GM18511 (cell line): ENCODE measurements around the gene TEKT5.
"Not testable (repeated sequence)": the region's sequence is repeated elsewhere in the genome, so short reads cannot be mapped to it uniquely, and the experiment has no call there.

Experiments used
- ATAC-seq: cut with Tn5 transposase; IDR thresholded peaks from one replicate; pipeline ENCODE4 v1.9.1; 2021; ENCODE audit warnings: mild to moderate bottlenecking, moderate library complexity; ENCODE audit not compliant: unreplicated experiment

The TEKT5 gene

DNA sequence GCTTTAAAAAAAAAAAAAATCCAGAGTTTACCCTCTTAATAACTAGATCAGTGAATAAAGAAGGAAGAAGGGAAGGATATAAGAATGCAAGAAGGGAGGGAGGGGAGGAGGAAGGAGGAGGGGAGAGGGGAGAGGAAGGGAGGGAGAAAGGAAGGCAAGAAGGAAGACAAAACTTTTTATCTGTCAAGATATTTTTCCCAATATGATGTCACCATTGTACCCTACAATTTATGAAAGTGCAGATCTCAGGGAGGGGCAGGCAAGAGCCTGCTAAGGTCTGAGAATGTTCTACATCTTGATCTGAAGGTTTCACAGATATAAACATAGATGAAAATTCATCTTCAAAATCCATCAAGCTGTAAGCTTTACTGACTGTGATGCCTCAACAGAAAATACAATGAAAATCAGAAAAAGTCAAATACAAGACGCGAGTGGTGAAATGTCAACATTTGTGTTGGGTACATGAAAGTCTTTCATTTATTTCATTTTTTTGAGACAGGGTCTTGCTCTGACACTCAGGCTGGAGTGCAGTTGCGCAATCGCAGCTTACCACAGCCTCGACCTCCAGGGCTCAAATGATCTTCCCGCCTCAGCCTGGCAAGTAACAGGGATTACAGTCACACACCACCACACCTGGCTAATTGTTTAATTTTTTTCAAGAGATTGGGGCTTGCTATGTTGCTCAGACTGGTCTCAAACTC is 57.2 kb downstream of the TEKT5 start:
- ATAC-seq: no peak

DNA sequence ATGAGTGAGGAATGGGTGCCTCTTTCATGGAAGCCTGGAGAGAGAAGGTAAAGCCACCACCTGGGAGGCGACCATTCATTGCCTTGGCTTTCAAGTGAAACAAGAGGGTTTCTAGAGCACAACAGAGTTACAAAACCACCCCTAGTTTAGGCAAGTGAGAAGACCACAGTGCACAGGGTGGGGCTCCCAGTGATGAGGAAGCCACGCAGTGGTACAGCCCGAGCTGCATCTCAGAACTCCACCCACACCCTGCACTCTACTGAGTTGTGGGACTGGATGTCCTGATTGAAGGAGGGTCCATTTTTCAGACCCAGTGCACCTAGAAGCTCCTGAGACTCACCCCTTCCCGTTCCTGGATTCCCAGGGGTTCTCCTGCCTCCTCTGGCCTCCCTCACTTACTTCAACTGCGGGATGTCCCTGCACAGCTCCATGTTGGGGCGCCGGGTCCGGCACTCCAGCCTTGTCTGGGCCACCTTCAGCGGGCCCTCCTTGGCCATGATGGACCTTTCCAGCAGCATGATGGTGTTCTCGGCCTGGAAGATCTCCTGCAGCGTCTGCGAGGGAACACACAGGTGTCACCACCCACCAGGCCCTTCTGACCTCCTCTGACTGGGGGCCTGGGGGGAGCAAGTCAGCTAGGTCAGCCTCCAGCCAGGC is 59.2 kb downstream of the TEKT5 start:
- ATAC-seq: no peak

- ATAC-seq: not testable (repeated sequence)
Observed at GRCh38 chr16:10633429-10633828, 61.3 kb downstream of the TEKT5 start.

DNA sequence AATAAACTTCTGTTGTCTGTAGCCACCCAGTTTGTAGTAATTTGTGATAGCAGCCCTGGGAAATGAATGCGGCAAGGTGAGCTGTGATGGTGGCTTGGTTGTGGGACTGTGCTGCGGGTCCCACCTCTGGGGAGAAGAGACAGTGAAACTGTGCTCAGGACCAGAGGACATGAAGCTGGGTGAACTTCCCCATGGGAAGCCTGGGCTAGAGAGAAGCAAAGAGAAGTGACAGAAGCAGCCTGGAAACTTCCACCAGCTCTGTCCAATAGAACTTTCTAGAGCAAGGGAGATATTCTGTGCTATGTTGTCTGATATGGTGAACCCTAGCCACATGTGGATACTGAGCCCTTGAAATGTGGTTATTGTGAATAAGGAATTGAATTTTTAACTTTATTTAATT is 62.8 kb downstream of the TEKT5 start:
- no peak for ATAC-seq

DNA sequence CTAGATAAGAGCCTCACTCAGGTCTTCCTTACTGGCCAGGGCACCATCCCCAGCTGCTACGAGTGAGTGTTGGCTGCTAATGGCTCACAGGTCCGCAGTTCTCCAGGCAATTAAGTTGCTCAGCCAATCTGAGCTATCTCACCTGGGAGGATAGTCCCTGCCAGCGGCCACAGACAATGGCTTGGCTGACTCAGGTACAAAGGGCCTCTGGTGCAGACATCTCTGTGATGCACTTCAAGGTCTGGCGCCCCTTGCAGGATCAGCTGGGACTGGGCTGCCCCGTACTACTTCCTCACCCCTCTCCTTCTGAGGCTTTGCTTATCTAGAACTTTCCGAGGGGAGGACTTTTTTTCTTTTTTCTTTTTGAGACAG is 65.2 kb downstream of the TEKT5 start:
- no peak for ATAC-seq

- ATAC-seq: no peak
Observed at GRCh38 chr16:10625595-10626357, 69.0 kb downstream of the TEKT5 start.

DNA sequence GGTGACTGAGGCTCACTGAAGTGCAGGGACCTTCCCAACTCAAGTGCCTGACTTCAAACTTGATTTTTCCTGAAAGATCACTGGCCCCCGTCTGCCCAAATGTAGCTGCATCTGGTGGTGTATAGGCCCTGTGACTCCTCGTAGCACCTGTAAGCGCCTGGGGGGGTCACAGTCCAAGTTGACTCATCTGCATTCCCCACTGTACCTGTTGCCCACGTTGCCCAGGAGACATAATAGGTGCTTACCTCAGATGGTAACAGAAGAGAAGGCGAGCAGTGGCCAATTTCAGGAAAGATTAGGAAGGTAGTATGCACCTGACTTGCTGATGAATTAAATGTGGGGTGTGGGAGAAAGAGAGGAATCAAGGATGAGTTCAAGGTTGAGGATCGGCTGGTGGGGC is 70.2 kb downstream of the TEKT5 start:
- no peak for ATAC-seq

GRCh38 chr16:10623059-10623458 is 71.7 kb downstream of the TEKT5 start:
- ATAC-seq: no peak

DNA sequence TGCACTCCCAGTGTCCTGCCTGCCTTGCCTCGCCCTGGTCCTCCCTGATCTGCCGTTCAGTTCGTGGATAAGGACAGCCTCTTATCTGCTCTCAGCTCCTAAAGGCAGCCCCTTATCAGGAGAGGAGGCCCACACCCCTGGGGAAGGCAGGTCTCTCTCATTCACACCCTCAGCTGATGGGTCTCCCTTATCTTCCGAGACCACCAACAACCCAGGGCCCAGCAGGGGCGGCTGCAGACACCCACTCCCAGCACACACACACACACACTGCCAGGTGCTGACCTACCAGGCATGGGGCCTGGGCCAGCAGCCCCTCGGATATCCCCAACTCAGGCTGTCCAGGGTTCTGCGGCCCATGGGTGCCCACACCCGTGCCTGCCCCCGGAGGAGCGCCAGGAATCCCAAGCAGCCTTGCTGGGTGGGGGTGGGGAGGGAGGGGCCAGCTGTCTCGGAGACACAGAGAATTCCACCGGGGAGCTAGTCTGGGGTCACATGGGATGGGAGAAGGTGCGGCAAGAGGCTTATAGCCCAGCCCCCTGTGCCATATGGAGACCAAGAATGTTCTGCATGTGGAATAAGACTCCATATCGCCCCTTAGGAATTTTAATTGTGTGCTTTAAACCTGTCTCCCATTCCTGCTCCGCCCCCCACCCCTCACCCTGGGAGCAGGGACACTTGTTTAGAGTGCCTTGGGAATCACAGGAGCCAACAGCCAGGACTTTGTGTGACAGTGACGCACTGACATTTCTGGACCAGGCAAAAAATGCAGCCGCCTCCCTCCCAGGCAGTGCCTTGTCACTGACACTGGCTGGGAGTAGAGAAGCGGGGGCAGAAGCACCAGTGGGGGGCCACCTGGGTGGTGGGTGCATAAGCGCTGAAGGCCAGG is 72.5 kb downstream of the TEKT5 start:
- ATAC-seq: no peak

DNA sequence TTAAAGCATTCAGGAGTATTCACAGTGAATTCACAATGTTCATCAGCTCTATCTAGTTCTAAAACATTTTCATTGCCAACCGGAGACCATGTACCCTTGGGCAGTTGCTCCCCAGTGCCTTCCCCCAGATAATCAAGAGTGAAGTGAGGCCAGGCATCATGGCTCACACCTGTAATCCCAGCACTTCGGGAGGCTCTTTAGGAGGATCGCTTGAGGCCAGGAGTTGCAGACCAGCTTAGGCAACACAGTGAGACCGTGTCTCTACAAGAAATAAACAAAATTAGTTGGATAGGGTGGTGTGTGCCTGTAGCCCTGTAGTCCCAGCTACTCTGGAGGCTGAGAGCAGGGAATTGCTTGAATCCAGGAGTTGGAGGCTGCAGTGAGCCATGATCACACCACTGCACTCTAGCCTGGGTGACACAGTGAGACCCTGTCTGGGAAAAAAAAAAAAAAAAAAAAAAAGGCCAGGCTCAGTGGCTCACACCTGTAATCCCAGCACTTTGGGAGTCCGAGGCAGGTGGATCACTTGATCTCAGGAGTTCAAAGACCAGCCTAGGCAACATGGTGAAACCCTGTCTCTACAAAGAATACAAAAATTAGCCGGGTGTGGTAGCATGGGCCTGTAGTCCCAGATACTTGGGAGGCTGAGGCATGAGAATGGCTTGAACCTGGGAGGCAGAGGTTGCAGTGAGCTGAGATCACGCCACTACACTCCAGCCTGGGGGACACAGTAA is 73.3 kb downstream of the TEKT5 start:
- ATAC-seq: not testable (repeated sequence)

- ATAC-seq: no peak
Observed at GRCh38 chr16:10620120-10620519, 74.6 kb downstream of the TEKT5 start.

DNA sequence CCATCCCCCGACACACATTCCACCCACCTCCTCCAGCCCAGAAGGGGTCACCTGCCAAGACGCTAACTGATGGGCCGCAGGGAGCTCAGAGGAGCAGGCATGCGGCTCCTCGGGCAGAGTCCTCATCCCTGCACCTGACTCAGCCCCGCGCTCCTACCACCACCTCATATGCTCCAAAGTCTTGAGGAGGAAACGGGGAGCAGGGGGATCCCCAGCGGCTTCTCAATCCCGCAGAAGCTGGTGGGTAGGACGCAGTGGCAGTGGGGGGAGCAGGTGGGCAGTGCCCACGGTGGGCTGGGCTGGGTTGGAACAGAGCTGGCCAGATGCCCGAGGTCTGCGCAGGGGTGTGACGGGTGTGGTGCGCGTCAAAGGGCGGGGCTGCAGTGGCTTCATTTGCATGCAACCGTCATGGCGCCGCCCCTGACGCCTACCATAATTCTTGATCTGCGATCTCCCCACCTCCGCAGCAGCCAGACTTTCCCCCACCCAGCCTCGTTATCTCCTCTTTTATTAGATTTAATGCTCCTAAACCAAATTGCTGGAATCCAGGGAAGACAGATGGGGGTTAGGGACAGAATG is 75.4 kb downstream of the TEKT5 start:
- no peak for ATAC-seq

DNA sequence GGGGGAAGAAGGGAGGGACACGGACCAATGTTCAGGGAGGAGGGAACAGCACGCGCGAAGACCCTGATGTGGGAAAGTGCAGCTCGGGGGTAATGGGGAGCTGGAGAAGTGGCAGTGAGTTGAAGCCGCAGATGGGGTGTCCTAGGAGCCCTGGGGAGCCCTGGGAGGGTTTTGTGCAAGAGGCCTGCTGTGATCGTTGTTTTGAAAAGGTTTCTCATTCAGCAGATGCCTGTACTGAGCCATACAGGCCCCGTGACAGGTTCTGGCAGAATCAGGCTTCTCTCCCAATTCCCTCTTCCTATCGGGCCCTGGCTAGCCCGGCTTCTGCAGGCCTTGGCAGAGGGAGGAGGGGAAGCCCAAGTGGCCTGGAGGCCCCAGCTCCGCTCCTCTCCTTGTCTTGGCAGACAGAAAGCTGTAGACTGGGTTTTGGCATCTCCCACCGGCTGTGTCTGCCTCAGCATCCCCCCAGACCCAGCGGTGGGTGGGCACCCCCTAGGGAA is 76.0 kb downstream of the TEKT5 start:
- no peak for ATAC-seq

GRCh38 chr16:10617662-10618420 is 76.9 kb downstream of the TEKT5 start:
- ATAC-seq: no peak

GRCh38 chr16:10616756-10617640 is 77.7 kb downstream of the TEKT5 start:
- ATAC-seq: no peak

DNA sequence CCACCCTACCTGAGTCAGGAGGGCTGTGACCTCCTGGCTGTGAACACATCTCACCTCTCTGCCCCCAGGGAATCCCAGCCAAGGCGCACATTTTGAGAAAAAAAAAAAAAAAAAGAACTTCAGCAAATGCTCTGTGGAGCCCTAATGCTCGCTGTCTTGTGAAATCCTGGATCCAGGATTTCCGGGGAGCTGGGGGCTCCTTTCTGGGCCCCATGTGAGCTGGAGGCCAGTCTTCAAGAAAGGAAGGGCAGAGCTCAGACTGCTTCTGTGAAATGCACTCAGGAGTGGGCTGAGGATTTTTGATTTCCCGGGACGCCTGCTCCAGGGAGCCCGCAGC is 78.3 kb downstream of the TEKT5 start:
- ATAC-seq: no peak

GRCh38 chr16:10614685-10615084 is 80.0 kb downstream of the TEKT5 start:
- ATAC-seq: no peak

GRCh38 chr16:10613785-10614485 is 80.8 kb downstream of the TEKT5 start:
- ATAC-seq: no peak
